HG03354 (cell line): Measurements from ENCODE around the gene PGA5.
"Not testable (repeated sequence)": the region's sequence is repeated elsewhere in the genome, so short reads cannot be mapped to it uniquely, and the experiment has no call there.

ENCODE experiments used
- ATAC-seq: cut with Tn5 transposase; IDR thresholded peaks from one replicate; pipeline ENCODE4 v1.9.1; 2021; ENCODE audit warnings: mild to moderate bottlenecking; ENCODE audit not compliant: unreplicated experiment, poor library complexity, severe bottlenecking

The PGA5 gene

GRCh38 chr11:61240875-61241274, at the start of gene PGA5:
PGA5 (plus strand) TSS chr11:61241175; CDS start chr11:61241227, 52 bp downstream.
- ATAC-seq = not testable (repeated sequence)

GRCh38 chr11:61193596-61193995, 47.4 kb upstream of the PGA5 start:
- ATAC-seq = no peak

- ATAC-seq = no peak
These were observed 46.8 kb upstream of the PGA5 start for GRCh38 chr11:61194169-61194671.

GRCh38 chr11:61194981-61195695, 45.8 kb upstream of the PGA5 start:
- no peak for ATAC-seq

DNA sequence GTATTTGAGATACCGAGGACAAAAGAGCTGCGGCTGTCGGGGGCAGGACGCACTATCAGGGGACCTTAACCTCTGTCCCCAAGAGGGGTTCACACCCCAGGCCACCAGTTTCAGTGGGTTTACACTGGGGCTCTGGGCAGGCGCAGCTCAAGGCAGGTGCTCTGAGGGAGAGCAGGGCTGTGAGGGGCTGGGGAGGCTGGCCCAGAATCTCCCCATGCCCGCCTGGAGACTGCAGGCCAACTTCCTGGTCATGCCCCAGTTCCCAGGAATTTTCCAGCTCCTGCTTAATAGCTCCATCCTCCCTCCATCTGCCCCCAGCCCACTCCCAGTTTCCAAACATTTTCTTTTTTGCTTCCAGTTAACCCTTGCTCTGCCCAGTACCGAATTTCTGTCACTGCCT, 45.3 kb upstream of the PGA5 start:
- ATAC-seq = no peak

DNA sequence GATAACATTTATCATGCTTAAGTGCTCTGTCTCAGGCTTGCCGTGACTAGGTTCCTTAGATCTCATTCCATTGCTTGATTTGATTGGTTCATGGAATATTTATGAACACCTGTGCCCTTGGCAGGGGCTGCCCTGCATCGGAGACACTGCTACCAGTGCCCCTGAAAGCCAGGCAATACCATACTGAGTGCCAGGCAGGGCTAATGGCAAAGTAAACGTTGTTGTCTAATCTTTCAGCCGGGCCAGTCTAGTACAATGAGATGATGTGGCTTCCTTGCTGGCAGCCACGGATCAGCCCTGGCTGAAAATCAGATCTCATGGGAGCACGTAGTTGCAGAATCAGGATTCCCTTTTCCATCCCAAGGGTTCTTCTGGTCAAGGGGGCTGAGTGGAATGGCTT, 42.6 kb upstream of the PGA5 start:
- ATAC-seq = no peak

DNA sequence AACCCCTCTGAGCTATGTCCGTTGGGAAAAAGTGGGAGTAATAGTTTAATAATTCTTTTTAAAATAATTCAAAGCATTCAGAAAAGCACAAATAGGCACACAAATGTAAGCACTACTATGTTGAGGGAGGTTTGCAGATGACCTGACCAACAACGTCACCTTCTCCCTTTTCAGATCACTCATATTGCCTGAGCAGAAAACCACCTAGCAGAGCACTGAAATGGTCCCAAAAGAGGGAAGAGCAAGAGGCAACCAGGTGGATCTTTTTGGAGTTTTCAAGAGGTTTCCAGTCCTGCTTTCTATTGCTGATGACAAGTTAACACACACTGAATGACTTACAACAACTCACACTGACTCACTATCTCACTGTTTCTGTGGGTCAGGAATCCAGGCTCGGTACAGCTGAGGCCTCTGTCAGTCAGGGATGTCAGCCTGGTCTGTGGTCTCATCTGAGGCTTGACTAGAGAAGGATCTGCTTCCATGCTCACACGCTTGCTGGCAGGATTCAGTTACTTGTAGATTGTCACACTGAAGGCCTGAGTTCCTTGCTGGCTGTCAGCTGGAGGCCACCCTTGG, 41.9 kb upstream of the PGA5 start:
- ATAC-seq = no peak

DNA sequence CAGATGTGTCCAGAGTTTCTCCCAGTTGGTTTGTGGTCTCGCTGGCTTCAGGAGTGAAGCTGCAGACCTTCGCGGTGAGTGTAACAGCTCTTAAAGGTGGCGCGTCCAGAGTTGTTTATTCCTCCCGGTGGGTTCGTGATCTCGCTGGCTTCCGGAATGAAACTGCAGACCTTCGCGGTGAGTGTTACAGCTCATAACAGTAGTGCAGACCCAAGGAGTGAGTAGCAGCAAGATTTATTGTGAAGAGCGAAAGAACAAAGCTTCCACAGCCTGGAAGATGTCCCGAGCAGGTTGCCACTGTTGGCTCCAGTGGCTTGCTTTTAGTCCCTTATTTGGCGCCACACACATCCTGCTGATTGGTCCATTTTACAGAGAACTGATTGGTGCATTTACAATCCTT, 39.5 kb upstream of the PGA5 start:
- ATAC-seq = no peak

GRCh38 chr11:61202950-61203746, 37.8 kb upstream of the PGA5 start, which contains the start of gene PGA3:
PGA3 (plus strand) TSS chr11:61203515; CDS start chr11:61203565, 50 bp downstream.
- not testable (repeated sequence) for ATAC-seq

GRCh38 chr11:61203873-61204272, 37.1 kb upstream of the PGA5 start:
- not testable (repeated sequence) for ATAC-seq

GRCh38 chr11:61204502-61205059, 36.4 kb upstream of the PGA5 start:
- ATAC-seq = not testable (repeated sequence)

GRCh38 chr11:61207636-61208310, 33.2 kb upstream of the PGA5 start:
- ATAC-seq = not testable (repeated sequence)

- not testable (repeated sequence) for ATAC-seq
These were observed 30.3 kb upstream of the PGA5 start for GRCh38 chr11:61210629-61211028.

DNA sequence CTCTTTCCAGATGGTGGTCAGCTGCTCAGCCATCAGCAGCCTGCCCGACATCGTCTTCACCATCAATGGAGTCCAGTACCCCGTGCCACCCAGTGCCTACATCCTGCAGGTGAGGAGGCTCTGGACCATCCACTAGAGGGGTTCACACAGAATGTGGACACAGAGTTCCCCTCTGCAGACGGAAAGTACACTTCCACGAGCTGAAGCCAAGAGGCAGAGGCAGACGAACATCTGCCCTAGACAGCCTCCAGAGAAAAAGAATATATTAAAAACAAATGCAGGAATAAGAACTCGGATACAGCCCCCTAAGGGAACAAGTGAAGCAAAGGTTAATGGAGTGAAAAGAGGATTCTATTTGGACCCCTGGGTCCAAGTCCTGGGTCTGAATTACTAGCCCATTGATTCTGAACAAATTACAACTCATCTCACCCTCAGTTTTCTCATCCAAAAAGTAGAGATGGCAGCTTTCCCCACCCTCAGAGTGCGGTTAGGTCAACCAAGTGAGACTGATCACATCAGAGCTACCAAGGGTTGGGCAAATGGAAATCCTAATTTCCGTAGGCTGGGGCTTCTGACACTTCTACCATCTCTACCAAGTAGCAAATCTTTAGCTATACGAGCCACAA, 29.5 kb upstream of the PGA5 start:
- ATAC-seq = not testable (repeated sequence)

- ATAC-seq = not testable (repeated sequence)
These were observed 28.8 kb upstream of the PGA5 start for GRCh38 chr11:61212202-61212601.

- ATAC-seq = not testable (repeated sequence)
These were observed 27.2 kb upstream of the PGA5 start for GRCh38 chr11:61213711-61214324.

- not testable (repeated sequence) for ATAC-seq
These were observed 22.7 kb upstream of the PGA5 start for GRCh38 chr11:61218306-61218705.

- ATAC-seq = not testable (repeated sequence)
These were observed 22.0 kb upstream of the PGA5 start for GRCh38 chr11:61219016-61219415.

DNA sequence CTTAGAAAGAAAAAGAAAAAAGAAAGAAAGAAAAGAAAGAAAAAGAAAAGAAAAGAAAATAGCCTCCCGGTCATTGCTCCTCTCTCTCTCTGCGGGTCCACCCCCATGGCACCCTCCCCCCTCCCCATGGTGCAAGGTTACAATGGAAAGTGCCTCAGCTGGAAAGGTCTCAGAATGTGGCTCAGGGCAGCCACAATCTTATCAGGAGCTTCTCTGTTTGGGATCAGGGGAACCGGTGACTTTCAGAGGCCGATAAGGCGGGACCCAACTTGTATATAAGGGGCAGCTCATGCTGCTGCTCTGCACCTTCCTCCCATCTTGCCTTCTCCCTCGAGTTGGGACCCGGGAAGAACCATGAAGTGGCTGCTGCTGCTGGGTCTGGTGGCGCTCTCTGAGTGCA, 18.9 kb upstream of the PGA5 start, which contains the start of gene PGA4:
TSS of gene PGA4 (plus strand) at position 301 of the 400 bp plus-strand sequence. CDS start at position 355, 54 bp downstream.
- not testable (repeated sequence) for ATAC-seq
